ENCODE data around the gene MORC2.

Gene MORC2

GRCh38 chr22:30948930-30949342 lies 19.6 kb downstream of the MORC2 start:
- peak; percentile 22 for DNase-seq

GRCh38 chr22:30947816-30948454 lies 20.6 kb downstream of the MORC2 start:
- peak; percentile 76 for DNase-seq

GRCh38 chr22:30947173-30947815 lies 21.3 kb downstream of the MORC2 start:
- peak; percentile 100 for DNase-seq

GRCh38 chr22:30946354-30946753 lies 22.2 kb downstream of the MORC2 start:
- no peak for DNase-seq

GRCh38 chr22:30945653-30946052 lies 22.9 kb downstream of the MORC2 start:
- DNase-seq, result no peak

- DNase-seq, result no peak
These were observed 23.6 kb downstream of the MORC2 start for GRCh38 chr22:30944986-30945385.

- DNase-seq, result no peak
These were observed 25.2 kb downstream of the MORC2 start for GRCh38 chr22:30943368-30943767.

- DNase-seq, result no peak
These were observed 27.2 kb downstream of the MORC2 start for GRCh38 chr22:30941363-30941740.

- DNase-seq, result no peak
These were observed 27.8 kb downstream of the MORC2 start for GRCh38 chr22:30940685-30941362.

GRCh38 chr22:30934053-30934452 lies 34.5 kb downstream of the MORC2 start:
- DNase-seq, result no peak

GRCh38 chr22:30933457-30933856 lies 35.1 kb downstream of the MORC2 start:
- DNase-seq, result no peak

- no peak for DNase-seq
These were observed 35.9 kb downstream of the MORC2 start for GRCh38 chr22:30932661-30933060.

GRCh38 chr22:30931541-30932300 lies 36.9 kb downstream of the MORC2 start:
- DNase-seq, result no peak

GRCh38 chr22:30930228-30930627 lies 38.3 kb downstream of the MORC2 start:
- no peak for DNase-seq

- DNase-seq, result no peak
These were observed 40.2 kb downstream of the MORC2 start for GRCh38 chr22:30928401-30928800.

GRCh38 chr22:30927806-30928205 lies 40.8 kb downstream of the MORC2 start:
- no peak for DNase-seq

GRCh38 chr22:30926706-30927105 lies 41.9 kb downstream of the MORC2 start:
- DNase-seq, result no peak

- DNase-seq, result no peak
These were observed 42.9 kb downstream of the MORC2 start for GRCh38 chr22:30925667-30926066.

GRCh38 chr22:30923168-30923900 lies 45.2 kb downstream of the MORC2 start:
- DNase-seq, result no peak

GRCh38 chr22:30922151-30922611 lies 46.4 kb downstream of the MORC2 start:
- DNase-seq, result no peak

GRCh38 chr22:30921108-30921507 lies 47.5 kb downstream of the MORC2 start:
- DNase-seq, result peak; percentile 47

GRCh38 chr22:30920407-30920806 lies 48.2 kb downstream of the MORC2 start:
- DNase-seq, result peak; percentile 75

GRCh38 chr22:30919973-30920372 lies 48.6 kb downstream of the MORC2 start:
- no peak for DNase-seq

Measured in NCI-H69 (cell line).